GM12864 (cell line): ENCODE results near the gene ZFPM1.

Experiments
- DNase-seq: peaks from one replicate; pipeline ENCODE4 v3.0.0-alpha.2; 2011; ENCODE audit warnings: low read depth
- H3K4me3 ChIP-seq: 2 replicates; pipeline ENCODE4 v1.5.1; 2011; ENCODE audit warnings: mild to moderate bottlenecking, low read depth, low read length, control low read depth
- TF ChIP-seq, protein P1 (sequence below): IDR thresholded peaks from 2 replicates; pipeline ENCODE4 v1.5.1; 2011; ENCODE audit warnings: low read depth, mild to moderate bottlenecking, moderate library complexity, low read length, control low read depth, inconsistent platforms; ENCODE audit errors: missing control alignments

The ZFPM1 gene

DNA sequence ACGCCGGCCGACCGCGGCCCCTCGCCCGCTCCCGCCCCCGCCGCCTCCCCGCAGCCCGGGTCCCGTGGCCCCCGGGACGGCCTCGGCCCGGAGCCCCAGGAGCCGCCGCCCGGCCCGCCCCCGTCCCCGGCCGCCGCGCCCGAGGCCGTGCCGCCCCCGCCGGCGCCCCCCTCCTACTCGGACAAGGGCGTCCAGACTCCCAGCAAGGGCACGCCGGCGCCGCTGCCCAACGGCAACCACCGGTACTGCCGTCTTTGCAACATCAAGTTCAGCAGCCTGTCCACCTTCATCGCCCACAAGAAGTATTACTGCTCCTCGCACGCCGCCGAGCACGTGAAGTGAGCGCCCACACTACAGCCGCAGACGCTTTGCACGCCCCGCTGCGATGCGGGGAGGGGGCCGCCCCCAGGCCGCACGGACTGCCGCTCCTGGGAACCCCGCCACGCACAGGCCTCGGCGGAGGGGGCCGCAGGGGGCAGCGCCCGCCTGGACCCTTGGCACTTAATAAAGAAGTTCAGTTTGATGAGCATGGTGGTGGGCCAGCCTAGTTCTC lies 81.6 kb downstream of the ZFPM1 start:
- H3K4me3 ChIP-seq = peak overlapping the region; percentile 77
- DNase-seq = peak; percentile 12
- TF ChIP-seq, protein P1, sequence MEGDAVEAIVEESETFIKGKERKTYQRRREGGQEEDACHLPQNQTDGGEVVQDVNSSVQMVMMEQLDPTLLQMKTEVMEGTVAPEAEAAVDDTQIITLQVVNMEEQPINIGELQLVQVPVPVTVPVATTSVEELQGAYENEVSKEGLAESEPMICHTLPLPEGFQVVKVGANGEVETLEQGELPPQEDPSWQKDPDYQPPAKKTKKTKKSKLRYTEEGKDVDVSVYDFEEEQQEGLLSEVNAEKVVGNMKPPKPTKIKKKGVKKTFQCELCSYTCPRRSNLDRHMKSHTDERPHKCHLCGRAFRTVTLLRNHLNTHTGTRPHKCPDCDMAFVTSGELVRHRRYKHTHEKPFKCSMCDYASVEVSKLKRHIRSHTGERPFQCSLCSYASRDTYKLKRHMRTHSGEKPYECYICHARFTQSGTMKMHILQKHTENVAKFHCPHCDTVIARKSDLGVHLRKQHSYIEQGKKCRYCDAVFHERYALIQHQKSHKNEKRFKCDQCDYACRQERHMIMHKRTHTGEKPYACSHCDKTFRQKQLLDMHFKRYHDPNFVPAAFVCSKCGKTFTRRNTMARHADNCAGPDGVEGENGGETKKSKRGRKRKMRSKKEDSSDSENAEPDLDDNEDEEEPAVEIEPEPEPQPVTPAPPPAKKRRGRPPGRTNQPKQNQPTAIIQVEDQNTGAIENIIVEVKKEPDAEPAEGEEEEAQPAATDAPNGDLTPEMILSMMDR = peak; percentile 28

DNA sequence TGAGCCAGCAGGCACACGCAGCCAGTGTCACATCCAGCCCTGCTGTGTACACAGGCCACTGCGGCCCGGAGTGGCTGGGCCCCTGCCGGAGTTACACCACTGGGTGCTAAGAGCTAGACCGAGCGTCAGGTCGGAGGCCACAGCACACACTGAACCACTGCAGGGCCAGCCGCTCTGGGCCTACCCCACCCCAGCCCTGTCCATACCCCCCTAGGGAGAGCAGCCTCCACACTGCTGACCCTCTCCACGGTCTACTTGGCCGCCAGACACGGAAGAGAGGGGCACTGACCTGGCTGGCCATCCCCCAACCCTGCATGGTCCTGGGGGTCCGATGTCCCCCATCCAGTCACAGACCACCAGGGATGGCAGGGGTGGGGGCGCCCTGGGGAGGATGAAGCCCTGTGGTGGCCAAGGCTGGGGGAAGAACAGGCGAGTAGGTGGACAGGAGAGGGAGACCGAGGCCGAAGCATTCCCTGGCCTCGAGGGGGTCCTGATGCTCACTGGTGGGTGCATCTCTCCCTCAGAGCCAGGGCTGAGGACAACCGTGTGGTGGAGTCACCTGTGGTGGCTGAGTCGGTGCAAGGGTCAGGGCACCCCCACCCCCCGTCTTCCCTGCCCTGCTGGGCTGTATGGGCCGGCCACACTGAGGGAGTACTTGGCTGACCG lies 82.2 kb downstream of the ZFPM1 start:
- peak overlapping the region; percentile 77 for H3K4me3 ChIP-seq

GRCh38 chr16:88535857-88536222 lies 82.8 kb downstream of the ZFPM1 start:
- DNase-seq = no peak
- TF ChIP-seq, protein P1 = no peak
- H3K4me3 ChIP-seq = no peak overlapping the region

More for the DNA sequence above, 82.2 kb downstream of the ZFPM1 start:
- TF ChIP-seq, protein P1 = no peak
- DNase-seq = no peak

DNA sequence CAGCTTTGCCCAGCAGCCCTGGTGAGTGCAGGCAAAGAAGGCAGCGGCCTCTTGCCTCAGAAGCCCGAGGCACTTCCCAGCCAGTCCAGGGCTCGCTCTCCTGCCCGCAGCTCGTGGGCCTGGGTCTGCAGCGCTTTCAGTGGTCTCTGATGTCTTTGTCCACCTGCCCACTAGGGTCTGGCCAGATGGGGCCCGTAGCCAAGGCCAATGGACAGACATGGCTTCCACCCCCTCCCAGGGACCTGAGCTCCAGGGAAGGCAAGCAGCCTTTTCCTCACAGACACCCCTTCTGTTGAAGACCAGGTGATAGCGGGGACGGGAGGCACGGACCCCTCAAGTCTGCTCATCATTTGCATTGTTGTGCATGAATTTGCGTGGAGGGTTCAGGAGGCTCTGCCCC lies 83.4 kb downstream of the ZFPM1 start:
- H3K4me3 ChIP-seq = no peak overlapping the region
- no peak for DNase-seq

GRCh38 chr16:88536971-88537751 lies 84.1 kb downstream of the ZFPM1 start:
- TF ChIP-seq, protein P1 = no peak
- no peak for DNase-seq
- H3K4me3 ChIP-seq = no peak overlapping the region

More for the DNA sequence above, 83.4 kb downstream of the ZFPM1 start:
- TF ChIP-seq, protein P1 = no peak

GRCh38 chr16:88537859-88538258 lies 84.8 kb downstream of the ZFPM1 start:
- DNase-seq = no peak
- TF ChIP-seq, protein P1 = no peak
- H3K4me3 ChIP-seq = no peak overlapping the region
